ENCODE measurements around the gene E2F3. TPM values are rescaled to one million over a fixed set of nuclear protein-coding genes. Genes with fewer than 3 reads are reported as not detected.

E2F3 gene
- polyA plus RNA-seq, 3 donors: 7.5 to 14.6 (median 8.9) TPM

- DNase-seq: no peak
- Histone ChIP-seq H3K36me3 (replicated peaks in 1 of 2; ENCODE audit: control insufficient read depth in 1 of 2, insufficient read depth in 2 of 2, low read length in 2 of 2) (peaks cover 3 to 15% of the 10 kb centered on the region in 2 donors), H3K9ac (ENCODE audit: insufficient read depth, low read length, poor library complexity, severe bottlenecking) (peak overlapping the region; percentile 98), H2AFZ (ENCODE audit: insufficient read depth, low read depth, low read length, poor library complexity, severe bottlenecking) (peak overlapping the region; percentile 79), H4K20me1 (ENCODE audit: insufficient read depth, low read length) (peaks cover 20% of the 10 kb centered on the region), H3K27ac (ENCODE audit: low read depth in 1 of 2, low read length in 2 of 2) (peak overlapping the region; percentile 92), H3K79me2 (ENCODE audit: insufficient read depth, low read length) (peaks cover 50% of the 10 kb centered on the region), H3K9me3 (replicated peaks in 1 of 2; ENCODE audit: control insufficient read depth in 1 of 2, insufficient read depth in 1 of 2, low read length in 2 of 2) (no peaks in the 10 kb centered on the region), H3K27me3 (ENCODE audit: control insufficient read depth in 2 of 2, insufficient read depth in 2 of 2, low read length in 2 of 2) (no peaks in the 10 kb centered on the region), H3K4me3 (replicated peaks in 1 of 3; ENCODE audit: low read depth in 2 of 3, low read length in 3 of 3) (peak overlapping the region; percentile 70 to 94 (median 92)), H3K4me1 (ENCODE audit: control insufficient read depth in 1 of 2, insufficient read depth in 2 of 2, low read length in 2 of 2) (peaks cover 14 to 43% of the 10 kb centered on the region in 2 donors), H3K4me2 (replicated peaks; ENCODE audit: extremely low read depth, low read length, poor library complexity, severe bottlenecking) (peak overlapping the region; percentile 100)
- peak overlapping the region; percentile 87 to 88 for H3K4me3 Mint-ChIP-seq
- H3K27me3 Mint-ChIP-seq (ENCODE audit: low read depth in 3 of 3): peaks cover 1 to 5% (median 4%) of the 10 kb centered on the region in 3 donors
- H3K27ac Mint-ChIP-seq: peak overlapping the region; percentile 80 to 98 (median 89)
- H3K4me1 Mint-ChIP-seq: peaks cover 26% of the 10 kb centered on the region
- intact Hi-C loops (cut with micrococcal nuclease): loop anchor here (5.0 to 10.0 kb wide), 6 partner anchors 40 to 130 kb away; partner anchors contain the start of gene CDKAL1 (in 1 of the 2)
- H3K36me3 Mint-ChIP-seq: peaks cover 3 to 11% of the 10 kb centered on the region in 2 donors
- no peaks in the 10 kb centered on the region for H3K9me3 Mint-ChIP-seq
- 7% methylated on average over 3 of the region's 15 CpGs for WGBS (ENCODE audit: insufficient coverage)
- no peak for TF ChIP-seq CTCF (IDR thresholded peaks at IDR 0.05)
Measured at GRCh38 chr6:20402092-20402341, 338 bp downstream of the E2F3 start.

GRCh38 chr6:20402342-20403069, 827 bp downstream of the E2F3 start:
- Histone ChIP-seq H4K20me1 (ENCODE audit: insufficient read depth, low read length) (peaks cover 25% of the 10 kb centered on the region), H3K9me3 (replicated peaks in 1 of 2; ENCODE audit: control insufficient read depth in 1 of 2, insufficient read depth in 1 of 2, low read length in 2 of 2) (no peaks in the 10 kb centered on the region), H3K79me2 (ENCODE audit: insufficient read depth, low read length) (peaks cover 55% of the 10 kb centered on the region), H3K4me3 (replicated peaks in 1 of 3; ENCODE audit: low read depth in 2 of 3, low read length in 3 of 3) (peak overlapping the region; percentile 70 to 94 (median 92)), H2AFZ (ENCODE audit: insufficient read depth, low read depth, low read length, poor library complexity, severe bottlenecking) (peak overlapping the region; percentile 79), H3K27ac (ENCODE audit: low read depth in 1 of 2, low read length in 2 of 2) (peak overlapping the region; percentile 92), H3K27me3 (ENCODE audit: control insufficient read depth in 2 of 2, insufficient read depth in 2 of 2, low read length in 2 of 2) (no peaks in the 10 kb centered on the region), H3K4me2 (replicated peaks; ENCODE audit: extremely low read depth, low read length, poor library complexity, severe bottlenecking) (peak overlapping the region; percentile 100), H3K4me1 (ENCODE audit: control insufficient read depth in 1 of 2, insufficient read depth in 2 of 2, low read length in 2 of 2) (peaks cover 14 to 47% of the 10 kb centered on the region in 2 donors), H3K36me3 (replicated peaks in 1 of 2; ENCODE audit: control insufficient read depth in 1 of 2, insufficient read depth in 2 of 2, low read length in 2 of 2) (peaks cover 3 to 16% of the 10 kb centered on the region in 2 donors), H3K9ac (ENCODE audit: insufficient read depth, low read length, poor library complexity, severe bottlenecking) (peak overlapping the region; percentile 98)
- under 1% methylated on average over 59 of the region's 73 CpGs for WGBS (ENCODE audit: insufficient coverage)
- Mint-ChIP-seq H3K4me3 (peak overlapping the region; percentile 88 to 95), H3K27ac (peak overlapping the region; percentile 79 to 98 (median 93)), H3K27me3 (ENCODE audit: low read depth in 3 of 3) (peaks cover 1 to 5% (median 4%) of the 10 kb centered on the region in 3 donors), H3K4me1 (peaks cover 31% of the 10 kb centered on the region), H3K9me3 (no peaks in the 10 kb centered on the region), H3K36me3 (peaks cover 7 to 11% of the 10 kb centered on the region in 2 donors)
- intact Hi-C loops (cut with micrococcal nuclease): loop anchor here (5.0 to 10.0 kb wide), 6 partner anchors 40 to 130 kb away; partner anchors contain the start of gene CDKAL1 (in 1 of the 2)
- no peak for TF ChIP-seq CTCF (IDR thresholded peaks at IDR 0.05)
- peak; percentile 31 to 61 (median 58) for DNase-seq

Data from CD14-positive monocyte (primary cell).